SK-N-SH (cell line): ENCODE measurements around the gene RGS6. TPM values are rescaled to one million over a fixed set of nuclear protein-coding genes. Genes with fewer than 3 reads are reported as not detected.

Experiments used
- CTCF ChIA-PET: fragments of 300-600, 350-600 bp; formaldehyde crosslinking; extraction: SDS; loops from one replicate; lab custom pipeline; 2021; lab: Yijun Ruan, JAX
- POLR2A ChIA-PET: fragments of 350-600 bp; sonication (Branson Sonifier 250); formaldehyde crosslinking; extraction: SDS; loops from one replicate; lab custom pipeline; 2020; ENCODE audit warnings: antibody characterized with exemption, inconsistent platforms; lab: Yijun Ruan, JAX
- DNase-seq: peaks from one replicate; pipeline ENCODE4 v3.0.0; 2012
- H2AFZ ChIP-seq: fragments of 200-600 bp; sonication (generic); 2 replicates; pipeline ENCODE4 v1.8.1; 2016; ENCODE audit warnings: antibody characterized with exemption, mild to moderate bottlenecking, low read depth
- H3F3A ChIP-seq: fragments of 200-600 bp; sonication (generic); replicated peaks from 2 replicates; pipeline ENCODE3; 2016; ENCODE audit warnings: antibody characterized with exemption, mild to moderate bottlenecking; ENCODE audit not compliant: insufficient read depth
- H3K27ac ChIP-seq, 2 experiments: fragments of 200-500 bp in 1 of 2; fragments of 200-600 bp in 1 of 2; sonication (Bioruptor generic) in 1 of 2; sonication (generic), shearing (Covaris generic) in 1 of 2; 2 replicates each; pipeline versions ENCODE4 v1.5.1 to v1.6.1; 2014 to 2016; ENCODE audit warnings: low read depth in 2 of 2, inconsistent platforms in 1 of 2, low read length in 1 of 2, mild to moderate bottlenecking in 1 of 2, mixed read lengths in 1 of 2
- H3K27me3 ChIP-seq: fragments of 200-600 bp; sonication (generic), shearing (Covaris generic); 2 replicates; pipeline ENCODE4 v1.6.1; 2016; ENCODE audit warnings: mixed run types; ENCODE audit not compliant: insufficient read depth
- H3K36me3 ChIP-seq, 2 experiments: fragments of 200-500 bp in 1 of 2; fragments of 200-600 bp in 1 of 2; sonication (Bioruptor generic) in 1 of 2; sonication (generic) in 1 of 2; replicated peaks in 1 of 2; 2 replicates each; pipeline versions ENCODE3 to v1.5.1; 2014 to 2016; ENCODE audit warnings: low read length in 1 of 2, mild to moderate bottlenecking in 1 of 2; ENCODE audit not compliant: insufficient read depth in 2 of 2, control insufficient read depth in 1 of 2
- H3K4me1 ChIP-seq, 2 experiments: fragments of 200-500 bp in 1 of 2; fragments of 200-600 bp in 1 of 2; sonication (Bioruptor generic) in 1 of 2; sonication (generic), shearing (Covaris generic) in 1 of 2; 2 replicates each; pipeline versions ENCODE4 v1.5.1 to v1.6.1; 2014 to 2016; ENCODE audit warnings: low read depth in 1 of 2, low read length in 1 of 2, mixed run types in 1 of 2; ENCODE audit not compliant: insufficient read depth in 2 of 2, control insufficient read depth in 1 of 2
- H3K4me2 ChIP-seq: fragments of 200-600 bp; sonication (generic), shearing (Covaris generic); 2 replicates; pipeline ENCODE4 v1.6.1; 2017; ENCODE audit warnings: mixed run types
- H3K4me3 ChIP-seq, 2 experiments: fragments of 200-500 bp in 1 of 2; fragments of 200-600 bp in 1 of 2; sonication (Bioruptor generic) in 1 of 2; sonication (generic), shearing (Covaris generic) in 1 of 2; 2 replicates each; pipeline versions ENCODE4 v1.5.1 to v1.8.1; 2014 to 2016; ENCODE audit warnings: low read depth in 2 of 2, inconsistent platforms in 1 of 2, low read length in 1 of 2, mild to moderate bottlenecking in 1 of 2, mixed read lengths in 1 of 2, moderate library complexity in 1 of 2
- H3K79me2 ChIP-seq: fragments of 200-600 bp; sonication (generic); 2 replicates; pipeline ENCODE4 v1.8.1; 2017; ENCODE audit warnings: mild to moderate bottlenecking; ENCODE audit not compliant: insufficient read depth
- H3K9ac ChIP-seq: fragments of 200-600 bp; sonication (generic); 2 replicates; pipeline ENCODE4 v1.6.1; 2017; ENCODE audit warnings: mixed run types
- H3K9me2 ChIP-seq: fragments of 200-600 bp; sonication (generic); 2 replicates; pipeline ENCODE4 v1.6.1; 2017; ENCODE audit warnings: mixed run types
- H3K9me3 ChIP-seq: fragments of 200-600 bp; sonication (generic); 2 replicates; pipeline ENCODE4 v1.6.1; 2017; ENCODE audit warnings: mixed run types, mild to moderate bottlenecking, moderate library complexity
- H4K20me1 ChIP-seq: fragments of 200-600 bp; sonication (generic); 2 replicates; pipeline ENCODE4 v1.6.1; 2017; ENCODE audit warnings: mild to moderate bottlenecking, mixed run types; ENCODE audit not compliant: insufficient read depth
- CHD2 ChIP-seq: fragments of 150-350 bp; IDR thresholded peaks from 2 replicates; pipeline ENCODE4 v1.6.1; 2018; ENCODE audit warnings: low read length; ENCODE audit not compliant: partially characterized antibody
- FOSL2 ChIP-seq: IDR thresholded peaks from 2 replicates; pipeline ENCODE4 v1.4.0; 2012; ENCODE audit warnings: low read depth, mild to moderate bottlenecking, moderate library complexity, borderline replicate concordance
- FOXM1 ChIP-seq: IDR thresholded peaks from 2 replicates; pipeline ENCODE4 v1.4.0; 2012; ENCODE audit warnings: low read depth, mild to moderate bottlenecking
- GATA2 ChIP-seq: sonication (generic); formaldehyde crosslinking; IDR thresholded peaks from 2 replicates; pipeline ENCODE4 v1.5.0; 2020; ENCODE audit warnings: mild to moderate bottlenecking, missing genetic modification reagents
- JUND ChIP-seq: IDR thresholded peaks from 2 replicates; pipeline ENCODE4 v1.4.0; 2012
- MXI1 ChIP-seq: IDR thresholded peaks from 2 replicates; pipeline ENCODE4 v1.6.1; 2012; ENCODE audit warnings: mild to moderate bottlenecking, low read depth, low read length, improper control_type of control experiment
- NFIC ChIP-seq: IDR thresholded peaks from 2 replicates; pipeline ENCODE4 v1.4.0; 2012; ENCODE audit warnings: borderline replicate concordance
- NRF1 ChIP-seq: IDR thresholded peaks from 2 replicates; pipeline ENCODE4 v1.6.1; 2012; ENCODE audit warnings: low read depth, mild to moderate bottlenecking, low read length
- POLR2AphosphoS5 ChIP-seq: IDR thresholded peaks from 2 replicates; pipeline ENCODE4 v1.6.1; 2012; ENCODE audit warnings: low read depth, low read length
- RAD21 ChIP-seq: IDR thresholded peaks from 2 replicates; pipeline ENCODE4 v1.6.1; 2012; ENCODE audit warnings: mild to moderate bottlenecking, low read length
- RFX5 ChIP-seq: IDR thresholded peaks from 2 replicates; pipeline ENCODE4 v1.6.1; 2012; ENCODE audit warnings: mild to moderate bottlenecking, improper control_type of control experiment, low read length
- RXRA ChIP-seq: IDR thresholded peaks from 2 replicates; pipeline ENCODE4 v1.4.0; 2012; ENCODE audit warnings: low read depth, mild to moderate bottlenecking, borderline replicate concordance
- SIN3A ChIP-seq: IDR thresholded peaks from 2 replicates; pipeline ENCODE4 v1.6.1; 2012; ENCODE audit warnings: low read depth, mild to moderate bottlenecking, low read length, moderate library complexity, borderline replicate concordance
- SMC3 ChIP-seq: IDR thresholded peaks from 2 replicates; pipeline ENCODE4 v1.6.1; 2012; ENCODE audit warnings: low read depth, low read length, improper control_type of control experiment
- TAF1 ChIP-seq: IDR thresholded peaks from 2 replicates; pipeline ENCODE4 v1.6.1; 2012; ENCODE audit warnings: low read depth, mild to moderate bottlenecking, low read length, moderate library complexity, borderline replicate concordance
- TCF12 ChIP-seq: IDR thresholded peaks from 2 replicates; pipeline ENCODE4 v1.4.0; 2012
- TEAD4 ChIP-seq: IDR thresholded peaks from 2 replicates; pipeline ENCODE4 v1.4.0; 2012; ENCODE audit warnings: mild to moderate bottlenecking, borderline replicate concordance; ENCODE audit not compliant: insufficient read depth
- YY1 ChIP-seq: IDR thresholded peaks from 2 replicates; pipeline ENCODE4 v1.4.0; 2012; ENCODE audit warnings: low read depth, mild to moderate bottlenecking
- WGBS: methylation state at CpG from one replicate; pipeline ENCODE4 v1.1.6; 2017; ENCODE audit warnings: low lambda C conversion rate; 5-methylcytosine and 5-hydroxymethylcytosine counted together
- polyA plus RNA-seq, 3 experiments: library from polyadenylated mRNA; depleted of rRNA; stranded (reverse); fragments of >200 nt; gene quantifications; 2 replicates each; pipeline ENCODE4 v1.2.3, GENCODE V29; 2012
- TF ChIP-seq, protein P1 (sequence below): fragments of 150-350 bp; IDR thresholded peaks from 2 replicates; pipeline ENCODE4 v1.6.1; 2017; ENCODE audit warnings: antibody characterized with exemption, low read length, low read depth, borderline replicate concordance
- TF ChIP-seq, protein P2 (sequence below): IDR thresholded peaks from 2 replicates; pipeline ENCODE4; 2012
- TF ChIP-seq, protein P3 (sequence below): IDR thresholded peaks from 2 replicates; pipeline ENCODE4 v1.4.0; 2012; ENCODE audit warnings: low read depth
- TF ChIP-seq, protein P4 (sequence below): IDR thresholded peaks from 2 replicates; pipeline ENCODE4 v1.4.0; 2012; ENCODE audit warnings: low read depth, borderline replicate concordance

The RGS6 gene
- polyA plus RNA-seq, 1 of the 3 experiments (the other 2 are of a cell fraction), result not detected

DNA sequence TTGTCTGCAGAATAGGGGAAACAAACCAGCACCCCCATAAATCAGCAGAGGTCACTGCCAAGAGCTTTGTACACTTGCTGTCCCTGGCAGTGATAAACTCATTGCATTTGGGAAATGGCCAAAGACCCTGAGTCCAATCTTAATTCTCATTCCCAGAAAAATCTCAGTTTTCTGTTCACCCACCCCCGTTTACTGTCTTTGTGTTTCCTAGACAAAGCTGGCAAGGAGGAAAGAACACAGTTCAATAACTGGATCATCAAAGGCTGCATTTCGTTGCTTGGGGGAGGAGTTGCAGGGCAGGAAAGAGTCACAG lies 596.6 kb downstream of the RGS6 start:
- no peak overlapping the region for H3K4me2 ChIP-seq
- H4K20me1 ChIP-seq, result no peaks in the 10 kb centered on the region
- CTCF ChIA-PET, result interaction anchor here (1.0 to 4.2 kb wide), 4 partner anchors 12 to 419 kb away, joined by 3 to 34 read pairs (median 3); no protein-coding TSS in a partner anchor
- no peak overlapping the region for H3K9ac ChIP-seq
- H3F3A ChIP-seq, result no peaks in the 10 kb centered on the region
- no peaks in the 10 kb centered on the region for H3K27me3 ChIP-seq
- H3K9me2 ChIP-seq, result no peaks in the 10 kb centered on the region
- no peaks in the 10 kb centered on the region for H3K9me3 ChIP-seq
- DNase-seq, result no peak
- no peak overlapping the region for H3K27ac ChIP-seq
- 20% methylated on average over 2 of the region's 2 CpGs for WGBS
- H3K36me3 ChIP-seq, result no peaks in the 10 kb centered on the region
- no peaks in the 10 kb centered on the region; a peak in 1 of 4 replicates for H3K4me1 ChIP-seq
- TF ChIP-seq TAF1, result no peak
- no peak for TF ChIP-seq GATA2
- no peak for TF ChIP-seq NFIC
- TF ChIP-seq SMC3, result no peak
- TF ChIP-seq, protein P1, sequence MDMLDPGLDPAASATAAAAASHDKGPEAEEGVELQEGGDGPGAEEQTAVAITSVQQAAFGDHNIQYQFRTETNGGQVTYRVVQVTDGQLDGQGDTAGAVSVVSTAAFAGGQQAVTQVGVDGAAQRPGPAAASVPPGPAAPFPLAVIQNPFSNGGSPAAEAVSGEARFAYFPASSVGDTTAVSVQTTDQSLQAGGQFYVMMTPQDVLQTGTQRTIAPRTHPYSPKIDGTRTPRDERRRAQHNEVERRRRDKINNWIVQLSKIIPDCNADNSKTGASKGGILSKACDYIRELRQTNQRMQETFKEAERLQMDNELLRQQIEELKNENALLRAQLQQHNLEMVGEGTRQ, result no peak
- TF ChIP-seq SIN3A, result no peak
- TF ChIP-seq, all 33 proteins: peak for 0
- no peaks in the 10 kb centered on the region for H3K79me2 ChIP-seq
- H2AFZ ChIP-seq, result no peak overlapping the region
- POLR2A ChIA-PET, result no interaction called here
- H3K4me3 ChIP-seq, result no peak overlapping the region

DNA sequence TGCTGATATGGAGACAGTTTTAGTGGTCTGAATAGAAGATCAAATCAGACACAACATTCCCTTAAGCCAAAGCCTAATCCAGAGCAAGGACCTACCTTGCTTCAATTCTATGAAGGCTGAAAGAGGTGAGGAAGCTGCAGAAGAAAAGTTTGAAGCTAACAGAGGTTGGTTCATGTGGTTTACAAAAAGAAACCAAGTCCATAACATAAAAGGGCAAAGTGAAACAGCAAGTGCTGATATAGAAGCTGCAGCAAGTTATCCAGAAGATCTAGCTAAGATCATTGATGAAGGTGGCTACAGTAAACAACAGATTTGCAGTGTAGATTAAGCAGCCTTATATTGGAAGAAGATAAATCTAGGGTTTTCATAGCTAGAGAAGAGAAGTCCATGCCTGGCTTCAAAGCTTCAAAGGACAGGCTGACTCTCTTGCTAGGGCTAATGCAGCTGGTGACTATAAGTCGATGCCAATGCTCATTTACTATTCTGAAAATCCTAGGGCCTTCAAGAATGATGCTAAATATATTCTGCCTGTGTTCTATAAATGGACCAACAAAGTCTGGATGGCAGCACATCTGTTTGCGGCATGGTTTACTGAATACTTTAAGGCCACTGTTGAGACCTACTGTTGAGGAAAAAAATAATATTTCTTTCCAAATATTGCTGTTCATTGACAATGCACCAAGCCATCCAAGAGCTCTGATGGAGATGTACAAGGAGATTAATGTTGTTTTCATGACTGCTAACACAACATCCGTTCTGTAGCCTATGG lies 600.6 kb downstream of the RGS6 start:
- Histone ChIP-seq H3K9me3 (no peaks in the 10 kb centered on the region), H3K4me2 (no peak overlapping the region), H3K9me2 (no peaks in the 10 kb centered on the region), H4K20me1 (no peaks in the 10 kb centered on the region), H2AFZ (no peak overlapping the region)
- TF ChIP-seq TAF1 (no peak), RFX5 (no peak), FOSL2 (no peak), RAD21 (no peak), FOXM1 (no peak), CHD2 (no peak), SMC3 (no peak), POLR2AphosphoS5 (no peak), GATA2 (no peak), TCF12 (no peak), NRF1 (no peak), YY1 (no peak), RXRA (no peak), TEAD4 (no peak), MXI1 (no peak), JUND (no peak)
- TF ChIP-seq, protein P2, sequence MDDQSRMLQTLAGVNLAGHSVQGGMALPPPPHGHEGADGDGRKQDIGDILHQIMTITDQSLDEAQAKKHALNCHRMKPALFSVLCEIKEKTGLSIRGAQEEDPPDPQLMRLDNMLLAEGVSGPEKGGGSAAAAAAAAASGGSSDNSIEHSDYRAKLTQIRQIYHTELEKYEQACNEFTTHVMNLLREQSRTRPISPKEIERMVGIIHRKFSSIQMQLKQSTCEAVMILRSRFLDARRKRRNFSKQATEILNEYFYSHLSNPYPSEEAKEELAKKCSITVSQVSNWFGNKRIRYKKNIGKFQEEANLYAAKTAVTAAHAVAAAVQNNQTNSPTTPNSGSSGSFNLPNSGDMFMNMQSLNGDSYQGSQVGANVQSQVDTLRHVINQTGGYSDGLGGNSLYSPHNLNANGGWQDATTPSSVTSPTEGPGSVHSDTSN, result no peak
- TF ChIP-seq, protein P3, sequence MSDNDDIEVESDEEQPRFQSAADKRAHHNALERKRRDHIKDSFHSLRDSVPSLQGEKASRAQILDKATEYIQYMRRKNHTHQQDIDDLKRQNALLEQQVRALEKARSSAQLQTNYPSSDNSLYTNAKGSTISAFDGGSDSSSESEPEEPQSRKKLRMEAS, result no peak
- TF ChIP-seq, protein P1, result no peak
- TF ChIP-seq, protein P4, sequence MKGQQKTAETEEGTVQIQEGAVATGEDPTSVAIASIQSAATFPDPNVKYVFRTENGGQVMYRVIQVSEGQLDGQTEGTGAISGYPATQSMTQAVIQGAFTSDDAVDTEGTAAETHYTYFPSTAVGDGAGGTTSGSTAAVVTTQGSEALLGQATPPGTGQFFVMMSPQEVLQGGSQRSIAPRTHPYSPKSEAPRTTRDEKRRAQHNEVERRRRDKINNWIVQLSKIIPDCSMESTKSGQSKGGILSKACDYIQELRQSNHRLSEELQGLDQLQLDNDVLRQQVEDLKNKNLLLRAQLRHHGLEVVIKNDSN, result no peak
- TF ChIP-seq, all 33 proteins: peak for 0
- no peak overlapping the region for H3K27ac ChIP-seq
- no peaks in the 10 kb centered on the region for H3K79me2 ChIP-seq
- H3K4me1 ChIP-seq, result no peaks in the 10 kb centered on the region
- POLR2A ChIA-PET, result no interaction called here
- no peaks in the 10 kb centered on the region for H3K36me3 ChIP-seq
- no peaks in the 10 kb centered on the region for H3F3A ChIP-seq
- DNase-seq, result no peak
- WGBS, result 35% methylated on average over 3 of the region's 3 CpGs
- no peaks in the 10 kb centered on the region; the same call in 1 of the 2 replicates for H3K27me3 ChIP-seq
- CTCF ChIA-PET, result interaction anchor here (0.7 to 1.4 kb wide), 4 partner anchors 16 to 415 kb away, joined by 3 to 7 read pairs (median 4); no protein-coding TSS in a partner anchor
- no peak overlapping the region for H3K4me3 ChIP-seq
- H3K9ac ChIP-seq, result no peak overlapping the region
